Activated T-cell treated with anti-CD3 and anti-CD28 coated beads for 48 hours (primary cell): Measurements from ENCODE around the gene OLIG1.

ENCODE experiments used
- DNase-seq: peaks from one replicate; pipeline ENCODE4 v3.0.0-alpha.2; 2020; ENCODE audit warnings: low read depth

Gene OLIG1, protein sequence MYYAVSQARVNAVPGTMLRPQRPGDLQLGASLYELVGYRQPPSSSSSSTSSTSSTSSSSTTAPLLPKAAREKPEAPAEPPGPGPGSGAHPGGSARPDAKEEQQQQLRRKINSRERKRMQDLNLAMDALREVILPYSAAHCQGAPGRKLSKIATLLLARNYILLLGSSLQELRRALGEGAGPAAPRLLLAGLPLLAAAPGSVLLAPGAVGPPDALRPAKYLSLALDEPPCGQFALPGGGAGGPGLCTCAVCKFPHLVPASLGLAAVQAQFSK

DNA sequence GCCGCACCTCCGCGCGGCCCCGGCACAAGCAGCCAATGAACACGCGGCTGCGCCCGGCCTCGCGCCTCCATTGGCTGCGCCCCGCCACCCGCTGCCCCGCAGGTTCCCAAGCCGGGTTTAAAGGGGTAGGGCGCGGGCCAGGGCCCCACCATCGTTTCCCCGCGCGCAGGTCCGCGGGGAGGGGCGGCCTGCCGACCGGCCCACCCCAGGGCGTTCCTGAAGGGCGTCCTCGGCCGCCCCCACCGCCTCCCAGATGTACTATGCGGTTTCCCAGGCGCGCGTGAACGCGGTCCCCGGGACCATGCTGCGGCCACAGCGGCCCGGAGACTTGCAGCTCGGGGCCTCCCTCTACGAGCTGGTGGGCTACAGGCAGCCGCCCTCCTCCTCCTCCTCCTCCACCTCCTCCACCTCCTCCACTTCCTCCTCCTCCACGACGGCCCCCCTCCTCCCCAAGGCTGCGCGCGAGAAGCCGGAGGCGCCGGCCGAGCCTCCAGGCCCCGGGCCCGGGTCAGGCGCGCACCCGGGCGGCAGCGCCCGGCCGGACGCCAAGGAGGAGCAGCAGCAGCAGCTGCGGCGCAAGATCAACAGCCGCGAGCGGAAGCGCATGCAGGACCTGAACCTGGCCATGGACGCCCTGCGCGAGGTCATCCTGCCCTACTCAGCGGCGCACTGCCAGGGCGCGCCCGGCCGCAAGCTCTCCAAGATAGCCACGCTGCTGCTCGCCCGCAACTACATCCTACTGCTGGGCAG lies at the start of gene OLIG1:
Gene OLIG1, plus strand, starts transcription at position 148 of the 750 bp plus-strand sequence. Its CDS starts 106 bp downstream, at position 254.
- DNase-seq = peak; percentile 45

DNA sequence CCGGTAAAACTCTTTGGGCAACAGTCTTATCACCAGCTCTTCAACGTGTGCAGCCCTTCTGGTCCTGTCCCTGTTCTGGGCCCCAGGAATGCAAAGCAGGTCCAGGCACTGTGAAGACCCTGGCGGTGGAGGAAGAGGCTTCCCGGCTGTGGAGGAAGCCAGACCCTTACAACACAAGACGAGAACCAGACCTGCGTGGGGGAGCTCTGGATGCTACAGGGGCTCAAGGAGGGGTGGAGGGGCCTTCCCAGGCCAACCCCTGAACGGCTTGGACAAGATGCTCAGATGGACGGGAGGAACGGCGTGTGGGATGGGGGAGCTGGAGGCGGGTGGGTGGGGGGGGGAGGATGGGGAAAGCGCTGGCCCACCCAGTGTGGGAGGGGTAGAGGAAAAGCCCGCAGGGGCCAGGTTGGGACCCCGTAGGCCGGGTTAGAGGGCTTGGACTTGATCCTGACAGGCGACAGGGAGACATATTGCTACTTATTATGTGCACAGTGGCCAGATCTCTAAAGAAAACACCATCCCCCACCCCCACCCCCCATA lies 49.3 kb upstream of the OLIG1 start:
- no peak for DNase-seq

DNA sequence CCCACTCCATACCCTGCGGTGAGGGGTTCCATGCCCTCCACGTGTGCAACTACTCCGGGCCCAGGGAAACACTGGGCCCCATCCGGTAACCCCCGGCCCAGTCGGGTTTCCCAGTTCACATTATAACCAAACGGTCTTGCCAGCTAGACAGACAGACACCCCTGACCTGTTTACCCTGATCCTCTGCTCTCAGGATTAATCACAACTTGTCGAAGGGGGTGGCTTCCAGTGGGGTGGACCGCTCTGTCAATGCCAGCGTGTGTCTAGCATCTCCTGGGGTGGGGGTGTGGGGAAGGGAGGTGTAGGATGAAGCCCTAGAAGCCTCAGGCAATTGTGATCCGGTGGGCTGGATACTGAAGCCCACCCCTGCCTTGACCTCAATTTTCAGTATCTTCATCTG lies 48.8 kb upstream of the OLIG1 start:
- no peak for DNase-seq

DNA sequence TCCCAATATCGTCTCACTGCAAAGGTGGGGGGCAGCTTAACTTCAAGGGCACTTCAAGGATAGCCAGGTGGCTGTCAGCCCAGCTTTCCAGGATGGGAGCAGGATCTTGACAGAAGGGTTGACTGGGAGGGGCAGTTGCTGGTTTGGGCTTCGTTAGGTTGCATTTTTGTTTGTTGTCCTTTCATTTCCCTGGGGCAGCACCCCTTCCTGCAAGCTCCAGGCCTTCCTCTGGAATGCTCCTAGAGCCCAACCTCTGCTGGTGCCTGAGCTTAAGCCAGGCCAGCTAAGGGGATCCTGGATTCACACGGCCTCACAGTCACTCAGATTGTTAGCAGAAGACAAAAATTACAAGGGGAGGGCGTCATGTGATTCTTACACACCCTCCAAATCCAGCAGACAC lies 48.3 kb upstream of the OLIG1 start:
- no peak for DNase-seq

DNA sequence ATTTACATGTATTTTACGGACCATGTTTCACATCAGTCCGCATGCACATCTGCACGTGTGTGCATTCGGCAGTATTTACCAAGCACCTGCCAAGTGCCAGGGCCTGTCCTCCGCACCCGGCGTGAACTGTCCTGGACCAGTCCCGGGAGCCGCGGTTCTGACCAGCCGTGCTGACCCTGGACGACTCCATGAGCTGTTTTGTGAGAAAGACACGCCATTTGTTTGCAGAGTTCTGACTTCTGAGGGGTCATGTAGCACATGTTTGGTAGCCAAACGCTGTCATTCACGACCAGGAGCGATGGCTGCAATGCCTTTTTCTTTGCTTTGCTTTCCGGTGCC lies 47.5 kb upstream of the OLIG1 start:
- no peak for DNase-seq

DNA sequence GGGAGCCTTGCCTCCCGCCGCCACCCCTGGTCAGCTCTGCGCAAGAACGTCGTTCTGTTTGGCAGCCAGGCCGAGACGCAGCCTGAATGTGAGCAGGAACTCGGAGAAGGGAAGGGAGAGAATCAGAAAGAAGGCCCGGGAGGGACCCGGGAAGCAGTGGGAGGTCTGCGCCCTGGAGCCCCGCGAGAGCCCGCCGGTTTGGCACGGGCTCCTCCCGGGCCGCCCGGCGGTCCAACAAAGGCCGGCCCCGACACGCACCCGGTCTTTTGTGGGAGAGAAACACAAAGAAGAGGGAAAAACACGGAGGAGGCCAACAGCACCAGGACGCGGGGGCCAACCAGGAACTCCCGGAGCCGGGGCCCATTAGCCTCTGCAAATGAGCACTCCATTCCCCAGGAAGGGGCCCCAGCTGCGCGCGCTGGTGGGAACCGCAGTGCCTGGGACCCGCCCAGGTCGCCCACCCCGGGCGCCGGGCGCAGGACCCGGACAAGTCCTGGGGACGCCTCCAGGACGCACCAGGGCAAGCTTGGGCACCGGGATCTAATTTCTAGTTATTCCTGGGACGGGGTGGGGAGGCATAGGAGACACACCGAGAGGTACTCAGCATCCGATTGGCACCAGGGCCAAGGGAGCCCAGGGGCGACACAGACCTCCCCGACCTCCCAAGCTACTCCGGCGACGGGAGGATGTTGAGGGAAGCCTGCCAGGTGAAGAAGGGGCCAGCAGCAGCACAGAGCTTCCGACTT lies 46.9 kb upstream of the OLIG1 start:
- no peak for DNase-seq

DNA sequence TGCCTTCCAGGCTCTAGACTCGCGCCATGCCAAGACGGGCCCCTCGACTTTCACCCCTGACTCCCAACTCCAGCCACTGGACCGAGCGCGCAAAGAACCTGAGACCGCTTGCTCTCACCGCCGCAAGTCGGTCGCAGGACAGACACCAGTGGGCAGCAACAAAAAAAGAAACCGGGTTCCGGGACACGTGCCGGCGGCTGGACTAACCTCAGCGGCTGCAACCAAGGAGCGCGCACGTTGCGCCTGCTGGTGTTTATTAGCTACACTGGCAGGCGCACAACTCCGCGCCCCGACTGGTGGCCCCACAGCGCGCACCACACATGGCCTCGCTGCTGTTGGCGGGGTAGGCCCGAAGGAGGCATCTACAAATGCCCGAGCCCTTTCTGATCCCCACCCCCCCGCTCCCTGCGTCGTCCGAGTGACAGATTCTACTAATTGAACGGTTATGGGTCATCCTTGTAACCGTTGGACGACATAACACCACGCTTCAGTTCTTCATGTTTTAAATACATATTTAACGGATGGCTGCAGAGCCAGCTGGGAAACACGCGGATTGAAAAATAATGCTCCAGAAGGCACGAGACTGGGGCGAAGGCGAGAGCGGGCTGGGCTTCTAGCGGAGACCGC lies 46.3 kb upstream of the OLIG1 start:
- DNase-seq = no peak

DNA sequence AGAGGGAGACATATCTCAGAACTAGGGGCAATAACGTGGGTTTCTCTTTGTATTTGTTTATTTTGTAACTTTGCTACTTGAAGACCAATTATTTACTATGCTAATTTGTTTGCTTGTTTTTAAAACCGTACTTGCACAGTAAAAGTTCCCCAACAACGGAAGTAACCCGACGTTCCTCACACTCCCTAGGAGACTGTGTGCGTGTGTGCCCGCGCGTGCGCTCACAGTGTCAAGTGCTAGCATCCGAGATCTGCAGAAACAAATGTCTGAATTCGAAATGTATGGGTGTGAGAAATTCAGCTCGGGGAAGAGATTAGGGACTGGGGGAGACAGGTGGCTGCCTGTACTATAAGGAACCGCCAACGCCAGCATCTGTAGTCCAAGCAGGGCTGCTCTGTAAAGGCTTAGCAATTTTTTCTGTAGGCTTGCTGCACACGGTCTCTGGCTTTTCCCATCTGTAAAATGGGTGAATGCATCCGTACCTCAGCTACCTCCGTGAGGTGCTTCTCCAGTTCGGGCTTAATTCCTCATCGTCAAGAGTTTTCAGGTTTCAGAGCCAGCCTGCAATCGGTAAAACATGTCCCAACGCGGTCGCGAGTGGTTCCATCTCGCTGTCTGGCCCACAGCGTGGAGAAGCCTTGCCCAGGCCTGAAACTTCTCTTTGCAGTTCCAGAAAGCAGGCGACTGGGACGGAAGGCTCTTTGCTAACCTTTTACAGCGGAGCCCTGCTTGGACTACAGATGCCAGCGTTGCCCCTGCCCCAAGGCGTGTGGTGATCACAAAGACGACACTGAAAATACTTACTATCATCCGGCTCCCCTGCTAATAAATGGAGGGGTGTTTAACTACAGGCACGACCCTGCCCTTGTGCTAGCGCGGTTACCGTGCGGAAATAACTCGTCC lies 45.5 kb upstream of the OLIG1 start:
- no peak for DNase-seq

DNA sequence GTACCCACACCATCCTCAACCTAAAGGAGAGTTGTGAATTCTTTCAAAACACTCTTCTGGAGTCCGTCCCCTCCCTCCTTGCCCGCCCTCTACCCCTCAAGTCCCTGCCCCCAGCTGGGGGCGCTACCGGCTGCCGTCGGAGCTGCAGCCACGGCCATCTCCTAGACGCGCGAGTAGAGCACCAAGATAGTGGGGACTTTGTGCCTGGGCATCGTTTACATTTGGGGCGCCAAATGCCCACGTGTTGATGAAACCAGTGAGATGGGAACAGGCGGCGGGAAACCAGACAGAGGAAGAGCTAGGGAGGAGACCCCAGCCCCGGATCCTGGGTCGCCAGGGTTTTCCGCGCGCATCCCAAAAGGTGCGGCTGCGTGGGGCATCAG lies 44.8 kb upstream of the OLIG1 start:
- DNase-seq = no peak

DNA sequence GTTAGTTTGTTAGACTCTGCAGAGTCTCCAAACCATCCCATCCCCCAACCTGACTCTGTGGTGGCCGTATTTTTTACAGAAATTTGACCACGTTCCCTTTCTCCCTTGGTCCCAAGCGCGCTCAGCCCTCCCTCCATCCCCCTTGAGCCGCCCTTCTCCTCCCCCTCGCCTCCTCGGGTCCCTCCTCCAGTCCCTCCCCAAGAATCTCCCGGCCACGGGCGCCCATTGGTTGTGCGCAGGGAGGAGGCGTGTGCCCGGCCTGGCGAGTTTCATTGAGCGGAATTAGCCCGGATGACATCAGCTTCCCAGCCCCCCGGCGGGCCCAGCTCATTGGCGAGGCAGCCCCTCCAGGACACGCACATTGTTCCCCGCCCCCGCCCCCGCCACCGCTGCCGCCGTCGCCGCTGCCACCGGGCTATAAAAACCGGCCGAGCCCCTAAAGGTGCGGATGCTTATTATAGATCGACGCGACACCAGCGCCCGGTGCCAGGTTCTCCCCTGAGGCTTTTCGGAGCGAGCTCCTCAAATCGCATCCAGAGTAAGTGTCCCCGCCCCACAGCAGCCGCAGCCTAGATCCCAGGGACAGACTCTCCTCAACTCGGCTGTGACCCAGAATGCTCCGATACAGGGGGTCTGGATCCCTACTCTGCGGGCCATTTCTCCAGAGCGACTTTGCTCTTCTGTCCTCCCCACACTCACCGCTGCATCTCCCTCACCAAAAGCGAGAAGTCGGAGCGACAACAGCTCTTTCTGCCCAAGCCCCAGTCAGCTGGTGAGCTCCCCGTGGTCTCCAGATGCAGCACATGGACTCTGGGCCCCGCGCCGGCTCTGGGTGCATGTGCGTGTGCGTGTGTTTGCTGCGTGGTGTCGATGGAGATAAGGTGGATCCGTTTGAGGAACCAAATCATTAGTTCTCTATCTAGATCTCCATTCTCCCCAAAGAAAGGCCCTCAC lies 44.2 kb upstream of the OLIG1 start, which contains the start of gene OLIG2:
Gene OLIG2, plus strand, starts transcription at position 447 of the 954 bp plus-strand sequence. CDS start 928 bp downstream, outside the sequence.
- DNase-seq = no peak

DNA sequence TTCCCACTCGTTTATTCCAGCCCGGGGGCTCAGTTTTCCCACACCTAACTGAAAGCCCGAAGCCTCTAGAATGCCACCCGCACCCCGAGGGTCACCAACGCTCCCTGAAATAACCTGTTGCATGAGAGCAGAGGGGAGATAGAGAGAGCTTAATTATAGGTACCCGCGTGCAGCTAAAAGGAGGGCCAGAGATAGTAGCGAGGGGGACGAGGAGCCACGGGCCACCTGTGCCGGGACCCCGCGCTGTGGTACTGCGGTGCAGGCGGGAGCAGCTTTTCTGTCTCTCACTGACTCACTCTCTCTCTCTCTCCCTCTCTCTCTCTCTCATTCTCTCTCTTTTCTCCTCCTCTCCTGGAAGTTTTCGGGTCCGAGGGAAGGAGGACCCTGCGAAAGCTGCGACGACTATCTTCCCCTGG lies 43.5 kb upstream of the OLIG1 start:
- DNase-seq = no peak

DNA sequence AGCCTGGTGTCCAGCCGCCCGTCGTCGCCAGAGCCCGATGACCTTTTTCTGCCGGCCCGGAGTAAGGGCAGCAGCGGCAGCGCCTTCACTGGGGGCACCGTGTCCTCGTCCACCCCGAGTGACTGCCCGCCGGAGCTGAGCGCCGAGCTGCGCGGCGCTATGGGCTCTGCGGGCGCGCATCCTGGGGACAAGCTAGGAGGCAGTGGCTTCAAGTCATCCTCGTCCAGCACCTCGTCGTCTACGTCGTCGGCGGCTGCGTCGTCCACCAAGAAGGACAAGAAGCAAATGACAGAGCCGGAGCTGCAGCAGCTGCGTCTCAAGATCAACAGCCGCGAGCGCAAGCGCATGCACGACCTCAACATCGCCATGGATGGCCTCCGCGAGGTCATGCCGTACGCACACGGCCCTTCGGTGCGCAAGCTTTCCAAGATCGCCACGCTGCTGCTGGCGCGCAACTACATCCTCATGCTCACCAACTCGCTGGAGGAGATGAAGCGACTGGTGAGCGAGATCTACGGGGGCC lies 43.0 kb upstream of the OLIG1 start:
- DNase-seq = no peak

DNA sequence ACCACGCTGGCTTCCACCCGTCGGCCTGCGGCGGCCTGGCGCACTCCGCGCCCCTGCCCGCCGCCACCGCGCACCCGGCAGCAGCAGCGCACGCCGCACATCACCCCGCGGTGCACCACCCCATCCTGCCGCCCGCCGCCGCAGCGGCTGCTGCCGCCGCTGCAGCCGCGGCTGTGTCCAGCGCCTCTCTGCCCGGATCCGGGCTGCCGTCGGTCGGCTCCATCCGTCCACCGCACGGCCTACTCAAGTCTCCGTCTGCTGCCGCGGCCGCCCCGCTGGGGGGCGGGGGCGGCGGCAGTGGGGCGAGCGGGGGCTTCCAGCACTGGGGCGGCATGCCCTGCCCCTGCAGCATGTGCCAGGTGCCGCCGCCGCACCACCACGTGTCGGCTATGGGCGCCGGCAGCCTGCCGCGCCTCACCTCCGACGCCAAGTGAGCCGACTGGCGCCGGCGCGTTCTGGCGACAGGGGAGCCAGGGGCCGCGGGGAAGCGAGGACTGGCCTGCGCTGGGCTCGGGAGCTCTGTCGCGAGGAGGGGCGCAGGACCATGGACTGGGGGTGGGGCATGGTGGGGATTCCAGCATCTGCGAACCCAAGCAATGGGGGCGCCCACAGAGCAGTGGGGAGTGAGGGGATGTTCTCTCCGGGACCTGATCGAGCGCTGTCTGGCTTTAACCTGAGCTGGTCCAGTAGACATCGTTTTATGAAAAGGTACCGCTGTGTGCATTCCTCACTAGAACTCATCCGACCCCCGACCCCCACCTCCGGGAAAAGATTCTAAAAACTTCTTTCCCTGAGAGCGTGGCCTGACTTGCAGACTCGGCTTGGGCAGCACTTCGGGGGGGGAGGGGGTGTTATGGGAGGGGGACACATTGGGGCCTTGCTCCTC lies 42.3 kb upstream of the OLIG1 start:
- DNase-seq = no peak

DNA sequence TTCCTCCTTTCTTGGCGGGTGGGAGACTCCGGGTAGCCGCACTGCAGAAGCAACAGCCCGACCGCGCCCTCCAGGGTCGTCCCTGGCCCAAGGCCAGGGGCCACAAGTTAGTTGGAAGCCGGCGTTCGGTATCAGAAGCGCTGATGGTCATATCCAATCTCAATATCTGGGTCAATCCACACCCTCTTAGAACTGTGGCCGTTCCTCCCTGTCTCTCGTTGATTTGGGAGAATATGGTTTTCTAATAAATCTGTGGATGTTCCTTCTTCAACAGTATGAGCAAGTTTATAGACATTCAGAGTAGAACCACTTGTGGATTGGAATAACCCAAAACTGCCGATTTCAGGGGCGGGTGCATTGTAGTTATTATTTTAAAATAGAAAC lies 41.7 kb upstream of the OLIG1 start:
- DNase-seq = no peak

DNA sequence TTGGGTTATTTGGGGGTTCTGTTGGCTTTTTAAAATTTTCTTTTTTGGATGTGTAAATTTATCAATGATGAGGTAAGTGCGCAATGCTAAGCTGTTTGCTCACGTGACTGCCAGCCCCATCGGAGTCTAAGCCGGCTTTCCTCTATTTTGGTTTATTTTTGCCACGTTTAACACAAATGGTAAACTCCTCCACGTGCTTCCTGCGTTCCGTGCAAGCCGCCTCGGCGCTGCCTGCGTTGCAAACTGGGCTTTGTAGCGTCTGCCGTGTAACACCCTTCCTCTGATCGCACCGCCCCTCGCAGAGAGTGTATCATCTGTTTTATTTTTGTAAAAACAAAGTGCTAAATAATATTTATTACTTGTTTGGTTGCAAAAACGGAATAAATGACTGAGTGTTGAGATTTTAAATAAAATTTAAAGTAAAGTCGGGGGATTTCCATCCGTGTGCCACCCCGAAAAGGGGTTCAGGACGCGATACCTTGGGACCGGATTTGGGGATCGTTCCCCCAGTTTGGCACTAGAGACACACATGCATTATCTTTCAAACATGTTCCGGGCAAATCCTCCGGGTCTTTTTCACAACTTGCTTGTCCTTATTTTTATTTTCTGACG lies 41.1 kb upstream of the OLIG1 start:
- no peak for DNase-seq

DNA sequence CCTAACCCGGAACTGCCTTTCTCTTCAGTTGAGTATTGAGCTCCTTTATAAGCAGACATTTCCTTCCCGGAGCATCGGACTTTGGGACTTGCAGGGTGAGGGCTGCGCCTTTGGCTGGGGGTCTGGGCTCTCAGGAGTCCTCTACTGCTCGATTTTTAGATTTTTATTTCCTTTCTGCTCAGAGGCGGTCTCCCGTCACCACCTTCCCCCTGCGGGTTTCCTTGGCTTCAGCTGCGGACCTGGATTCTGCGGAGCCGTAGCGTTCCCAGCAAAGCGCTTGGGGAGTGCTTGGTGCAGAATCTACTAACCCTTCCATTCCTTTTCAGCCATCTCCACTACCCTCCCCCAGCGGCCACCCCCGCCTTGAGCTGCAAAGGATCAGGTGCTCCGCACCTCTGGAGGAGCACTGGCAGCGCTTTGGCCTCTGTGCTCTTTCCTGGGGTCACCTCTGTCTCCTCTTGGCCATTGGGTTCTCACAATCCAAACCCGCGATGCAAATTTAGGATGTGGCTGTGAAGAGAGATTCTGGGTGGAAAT lies 40.5 kb upstream of the OLIG1 start:
- no peak for DNase-seq

DNA sequence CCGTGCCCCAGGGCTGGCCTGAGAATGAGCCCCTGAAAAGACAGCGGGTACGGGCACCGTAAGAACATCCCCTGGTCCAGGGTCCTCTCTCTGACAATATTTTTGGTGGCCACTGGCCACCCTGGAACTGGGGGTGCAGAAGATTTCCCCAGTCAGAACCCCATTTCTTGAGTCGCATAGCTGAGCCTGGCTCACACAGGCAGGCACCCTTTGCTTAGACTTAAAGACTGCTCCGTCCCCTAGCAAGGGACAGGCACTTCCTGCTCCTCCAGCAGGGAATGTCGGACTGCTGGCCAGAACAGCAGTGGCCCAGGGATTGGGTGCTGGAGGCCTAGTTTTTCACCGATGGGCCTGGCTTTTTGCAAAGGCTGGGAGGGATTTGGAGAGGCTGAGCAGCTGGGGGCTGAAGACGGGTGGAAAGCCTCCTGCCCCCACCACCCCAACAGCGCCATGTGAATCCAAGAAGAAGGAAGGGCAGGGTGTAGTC lies 39.9 kb upstream of the OLIG1 start:
- DNase-seq = no peak

DNA sequence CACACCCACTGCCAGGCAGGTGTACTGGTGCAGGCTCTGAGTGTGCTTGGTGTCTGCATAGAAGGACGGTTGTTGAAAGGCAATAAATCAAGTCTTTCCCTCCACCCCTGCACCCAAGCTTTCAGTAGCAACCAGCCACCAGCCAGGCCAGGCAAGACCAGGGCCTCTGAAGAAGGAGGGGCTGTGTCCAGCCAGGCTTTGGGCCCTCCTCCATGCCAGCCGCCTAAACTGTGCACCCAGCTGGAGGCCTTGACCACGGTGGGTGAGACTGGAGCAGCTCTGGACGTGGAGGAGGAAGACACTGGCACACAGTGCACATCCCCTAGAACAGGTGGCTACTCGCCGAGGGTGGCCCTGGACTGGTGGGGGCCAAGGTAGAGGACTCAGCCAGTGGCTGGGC lies 39.3 kb upstream of the OLIG1 start:
- no peak for DNase-seq
